Tibial nerve (tissue), 4 donors: ENCODE measurements around the gene CLMP. TPM values are rescaled to one million over a fixed set of nuclear protein-coding genes. Genes with fewer than 3 reads are reported as not detected.

ENCODE experiments used
- DNase-seq, 2 donors: peaks; one replicate each; pipeline ENCODE4 v3.0.0-alpha.2; 2019; ENCODE audit warnings: low spot score in 2 of 2
- H3K27ac ChIP-seq, 4 donors: fragments of 200-600 bp; sonication (generic) in 3 of 4; one replicate each; pipeline ENCODE4 v1.5.1; 2017 to 2019; ENCODE audit warnings: mild to moderate bottlenecking in 1 of 4
- H3K27me3 ChIP-seq, 2 donors: fragments of 200-600 bp; sonication (generic) in 1 of 2; one replicate each; pipeline versions ENCODE4 v1.5.1 to v1.6.0; 2017 to 2019
- H3K36me3 ChIP-seq, 3 donors: fragments of 200-600 bp; sonication (generic); one replicate each; pipeline ENCODE4 v1.5.1; 2018 to 2019
- H3K4me1 ChIP-seq, 4 donors: fragments of 200-600 bp; sonication (generic) in 3 of 4; one replicate each; pipeline ENCODE4 v1.5.1; 2017 to 2019
- H3K4me3 ChIP-seq, 4 donors: fragments of 200-600 bp; sonication (generic) in 3 of 4; one replicate each; pipeline ENCODE4 v1.5.1; 2017 to 2019; ENCODE audit warnings: mild to moderate bottlenecking in 1 of 4, moderate library complexity in 1 of 4
- H3K9me3 ChIP-seq, 4 donors: fragments of 200-600 bp; sonication (generic) in 3 of 4; one replicate each; pipeline ENCODE4 v1.5.1; 2017 to 2019
- EP300 ChIP-seq, 2 donors: sonication (generic); formaldehyde crosslinking; IDR thresholded peaks; one replicate each; pipeline ENCODE4 v1.6.1; 2017; ENCODE audit warnings: antibody characterized with exemption in 2 of 2, mild to moderate bottlenecking in 1 of 2
- POLR2A ChIP-seq, 2 donors: fragments of 450-650 bp; IDR thresholded peaks; one replicate each; pipeline ENCODE4 v1.6.1; 2017; ENCODE audit warnings: antibody characterized with exemption in 2 of 2, mild to moderate bottlenecking in 2 of 2, moderate library complexity in 2 of 2
- WGBS, 2 donors: methylation state at CpG; one replicate each; pipeline ENCODE4 v1.1.5; 2018; 5-methylcytosine and 5-hydroxymethylcytosine counted together
- total RNA-seq, 4 donors: library from RNA; depleted of rRNA; stranded (reverse); fragments of >200 nt; gene quantifications; one replicate each; pipeline ENCODE4 v1.1.0, GENCODE V29; 2016
- TF ChIP-seq, protein P1 (sequence below), 5 experiments: fragments of 200-600 bp in 3 of 5; fragments of 450-650 bp in 2 of 5; sonication (generic) in 3 of 5; IDR thresholded peaks; one replicate each; pipeline ENCODE4 v1.5.1; 2016 to 2019; ENCODE audit warnings: antibody characterized with exemption in 5 of 5, mild to moderate bottlenecking in 3 of 5, moderate library complexity in 2 of 5

Gene CLMP
- total RNA-seq, 4 donors from 2014 or later = 82.5 to 98.6 (median 89.7) TPM

DNA sequence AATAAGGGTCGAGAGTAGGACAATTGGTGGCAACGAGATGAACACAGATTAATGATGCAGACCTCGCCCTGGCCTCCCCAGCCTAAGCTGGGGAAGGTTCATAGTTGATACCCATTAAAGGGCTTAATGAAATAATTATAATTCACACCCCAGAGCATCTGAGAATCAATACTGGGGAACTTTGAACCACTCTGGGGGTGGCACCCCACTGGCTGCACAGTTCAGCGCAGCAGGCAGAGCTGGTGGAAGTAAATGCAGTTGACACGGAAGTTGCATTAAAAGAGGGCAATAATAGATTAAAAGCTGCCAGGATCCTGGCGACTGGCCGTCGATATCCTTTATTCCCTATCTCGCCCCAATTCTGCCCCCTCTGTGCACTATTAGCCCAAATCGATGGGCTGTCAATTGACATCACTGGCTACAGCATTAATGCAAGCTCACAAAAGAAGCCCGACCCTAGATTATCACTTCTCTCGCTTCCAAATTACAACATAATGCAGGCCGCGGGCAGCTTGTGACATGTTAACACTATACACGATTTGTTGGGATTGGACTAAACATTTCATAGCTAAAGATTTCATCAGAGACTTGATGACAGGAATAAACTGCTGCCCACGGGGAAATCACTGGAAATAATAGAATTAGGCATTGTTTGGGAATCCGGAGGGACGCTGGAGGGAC, 147.6 kb downstream of the CLMP start:
- peaks cover 0 to 2% (median 0%) of the 10 kb centered on the region in 3 donors for H3K36me3 ChIP-seq
- no peaks in the 10 kb centered on the region for H3K9me3 ChIP-seq
- no peaks in the 10 kb centered on the region for H3K27me3 ChIP-seq
- DNase-seq = no peak
- no peaks in the 10 kb centered on the region for H3K4me1 ChIP-seq
- no peak overlapping the region for H3K27ac ChIP-seq
- H3K4me3 ChIP-seq = no peak overlapping the region
- 75 to 76% methylated on average over 18 of the region's 18 CpGs for WGBS, 2 donors
- TF ChIP-seq, protein P1, sequence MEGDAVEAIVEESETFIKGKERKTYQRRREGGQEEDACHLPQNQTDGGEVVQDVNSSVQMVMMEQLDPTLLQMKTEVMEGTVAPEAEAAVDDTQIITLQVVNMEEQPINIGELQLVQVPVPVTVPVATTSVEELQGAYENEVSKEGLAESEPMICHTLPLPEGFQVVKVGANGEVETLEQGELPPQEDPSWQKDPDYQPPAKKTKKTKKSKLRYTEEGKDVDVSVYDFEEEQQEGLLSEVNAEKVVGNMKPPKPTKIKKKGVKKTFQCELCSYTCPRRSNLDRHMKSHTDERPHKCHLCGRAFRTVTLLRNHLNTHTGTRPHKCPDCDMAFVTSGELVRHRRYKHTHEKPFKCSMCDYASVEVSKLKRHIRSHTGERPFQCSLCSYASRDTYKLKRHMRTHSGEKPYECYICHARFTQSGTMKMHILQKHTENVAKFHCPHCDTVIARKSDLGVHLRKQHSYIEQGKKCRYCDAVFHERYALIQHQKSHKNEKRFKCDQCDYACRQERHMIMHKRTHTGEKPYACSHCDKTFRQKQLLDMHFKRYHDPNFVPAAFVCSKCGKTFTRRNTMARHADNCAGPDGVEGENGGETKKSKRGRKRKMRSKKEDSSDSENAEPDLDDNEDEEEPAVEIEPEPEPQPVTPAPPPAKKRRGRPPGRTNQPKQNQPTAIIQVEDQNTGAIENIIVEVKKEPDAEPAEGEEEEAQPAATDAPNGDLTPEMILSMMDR (IDR thresholded peaks at IDR 0.05) = no peak
- TF ChIP-seq POLR2A (IDR thresholded peaks at IDR 0.05) = no peak
- TF ChIP-seq EP300 (IDR thresholded peaks at IDR 0.05) = no peak

DNA sequence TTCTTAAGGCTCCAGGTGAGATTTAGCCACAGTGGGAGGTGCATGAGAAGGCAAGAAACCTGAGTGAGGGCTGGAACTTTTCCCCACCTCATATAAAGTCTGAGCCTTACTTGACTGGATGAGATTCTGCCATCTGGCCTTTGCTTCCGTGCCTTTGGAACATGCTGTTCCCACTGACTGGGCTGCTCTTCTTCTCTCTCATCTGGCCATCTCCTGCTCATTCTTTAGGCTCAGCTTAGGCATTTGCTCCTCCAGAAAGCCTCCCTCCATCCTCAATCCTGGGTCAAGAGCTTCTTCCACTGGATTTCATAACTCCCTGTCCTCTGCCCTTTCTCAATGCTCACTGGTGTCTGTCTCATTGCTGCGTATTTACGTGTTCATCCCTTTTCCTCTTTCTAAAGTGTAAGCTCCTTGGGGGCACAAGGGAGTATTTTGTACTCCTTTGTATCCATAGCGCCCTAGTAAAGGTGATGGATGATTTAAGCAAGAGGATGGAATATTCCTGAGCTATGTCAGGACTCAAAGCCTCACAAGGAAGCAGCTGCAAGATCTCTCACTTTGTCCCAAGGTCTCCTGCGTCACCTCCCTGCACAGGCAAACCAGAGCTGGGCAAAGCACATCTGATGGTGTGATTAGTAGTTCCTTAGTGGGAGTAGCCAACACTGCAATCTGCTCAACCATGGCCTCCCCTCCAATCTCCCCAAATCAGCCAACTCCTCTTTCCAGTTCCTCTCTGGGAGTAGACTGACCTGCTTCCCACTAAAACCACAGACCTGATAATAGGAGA, 148.4 kb downstream of the CLMP start:
- Histone ChIP-seq H3K27me3 (no peaks in the 10 kb centered on the region), H3K4me3 (no peak overlapping the region), H3K4me1 (no peaks in the 10 kb centered on the region), H3K9me3 (no peaks in the 10 kb centered on the region), H3K27ac (no peak overlapping the region), H3K36me3 (no peaks in the 10 kb centered on the region)
- TF ChIP-seq, protein P1 (IDR thresholded peaks at IDR 0.05) = no peak
- TF ChIP-seq POLR2A (IDR thresholded peaks at IDR 0.05) (no peak), EP300 (IDR thresholded peaks at IDR 0.05) (no peak)
- 81 to 88% methylated on average over 5 of the region's 5 CpGs for WGBS, 2 donors
- no peak for DNase-seq

DNA sequence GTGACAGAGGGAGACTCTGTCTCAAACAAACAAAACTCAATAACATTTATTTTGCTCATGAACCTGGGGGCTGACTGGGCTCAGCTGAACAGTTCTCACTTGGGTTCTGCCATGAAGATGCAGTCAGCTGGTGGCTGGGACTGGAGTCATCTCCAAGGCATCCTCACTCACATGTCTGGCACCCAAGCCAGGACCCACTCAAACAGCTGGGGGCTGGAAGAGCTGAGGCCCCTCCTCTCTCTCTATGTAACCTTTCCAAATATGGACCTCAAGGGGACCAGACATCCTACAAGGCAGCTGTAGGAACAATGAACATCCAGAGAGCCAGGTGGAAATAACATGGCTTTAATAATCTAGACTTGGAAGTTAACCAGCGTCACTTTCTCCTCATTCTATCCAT, 149.9 kb downstream of the CLMP start:
- H3K4me1 ChIP-seq = no peaks in the 10 kb centered on the region
- no peaks in the 10 kb centered on the region for H3K27me3 ChIP-seq
- DNase-seq = no peak
- no peaks in the 10 kb centered on the region for H3K9me3 ChIP-seq
- WGBS, 2 donors = 94 to 100% methylated on average over 1 of the region's 1 CpG
- TF ChIP-seq, protein P1 (IDR thresholded peaks at IDR 0.05) = no peak
- TF ChIP-seq POLR2A (IDR thresholded peaks at IDR 0.05) (no peak), EP300 (IDR thresholded peaks at IDR 0.05) (no peak)
- H3K4me3 ChIP-seq = no peak overlapping the region
- H3K27ac ChIP-seq = no peak overlapping the region
- H3K36me3 ChIP-seq = no peaks in the 10 kb centered on the region

DNA sequence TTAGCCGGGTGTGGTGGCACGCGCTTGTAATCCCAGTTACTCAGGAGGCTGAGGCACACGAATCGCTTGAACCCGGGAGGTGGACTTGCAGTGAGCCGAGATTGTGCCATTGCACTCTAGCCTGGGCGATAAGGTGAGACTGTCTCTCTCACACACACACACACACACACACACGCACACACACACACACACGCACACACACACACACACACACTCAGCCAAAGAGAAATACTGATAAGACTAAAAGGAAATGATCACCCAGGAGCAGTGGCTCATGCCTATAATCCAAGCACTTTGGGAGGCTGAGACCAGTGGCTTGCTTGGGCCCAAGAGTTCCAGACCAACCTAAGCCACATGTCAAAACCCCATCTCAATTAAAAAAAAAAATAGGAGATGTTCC, 153.9 kb downstream of the CLMP start:
- TF ChIP-seq EP300 (IDR thresholded peaks at IDR 0.05) (no peak), POLR2A (IDR thresholded peaks at IDR 0.05) (no peak)
- TF ChIP-seq, protein P1 (IDR thresholded peaks at IDR 0.05) = no peak
- no peak for DNase-seq

DNA sequence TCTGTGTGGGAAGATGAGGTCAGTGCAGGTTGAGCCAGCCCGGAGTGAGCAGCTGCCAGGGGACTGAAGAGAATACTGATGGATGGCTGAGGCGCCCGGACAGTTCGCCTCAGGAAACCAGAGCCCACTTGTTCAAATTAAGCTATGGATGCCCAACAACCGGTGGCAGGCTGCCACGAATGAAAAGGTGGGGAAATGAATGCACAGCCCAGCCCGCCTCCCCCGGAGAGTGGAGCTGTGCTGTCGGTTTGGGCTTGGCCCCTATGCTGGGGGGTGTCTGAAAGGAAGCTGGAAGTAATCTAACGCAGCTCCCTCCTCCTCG, 155.0 kb downstream of the CLMP start:
- H3K36me3 ChIP-seq = no peaks in the 10 kb centered on the region
- H3K4me3 ChIP-seq = no peak overlapping the region
- H3K9me3 ChIP-seq = no peaks in the 10 kb centered on the region
- no peaks in the 10 kb centered on the region for H3K27me3 ChIP-seq
- no peak overlapping the region for H3K27ac ChIP-seq
- DNase-seq = no peak
- no peaks in the 10 kb centered on the region for H3K4me1 ChIP-seq
- WGBS, 2 donors = 45 to 55% methylated on average over 11 of the region's 11 CpGs
- no peak for TF ChIP-seq EP300 (IDR thresholded peaks at IDR 0.05)
- no peak for TF ChIP-seq POLR2A (IDR thresholded peaks at IDR 0.05)
- TF ChIP-seq, protein P1 (IDR thresholded peaks at IDR 0.05) = no peak

More for the DNA sequence above, 153.9 kb downstream of the CLMP start:
- WGBS, 2 donors = 86 to 95% methylated on average over 10 of the region's 10 CpGs
- no peaks in the 10 kb centered on the region for H3K9me3 ChIP-seq
- no peaks in the 10 kb centered on the region for H3K4me1 ChIP-seq
- no peaks in the 10 kb centered on the region for H3K36me3 ChIP-seq
- H3K27ac ChIP-seq = no peak overlapping the region
- no peaks in the 10 kb centered on the region for H3K27me3 ChIP-seq
- H3K4me3 ChIP-seq = no peak overlapping the region
